GM12875 (cell line): ENCODE data around the gene CAD.

ENCODE experiments used
- H3K4me3 ChIP-seq: one replicate; pipeline ENCODE4 v1.5.1; 2011; ENCODE audit warnings: low read depth, low read length, control low read depth
- TF ChIP-seq, protein P1 (sequence below): IDR thresholded peaks from 2 replicates; pipeline ENCODE4 v1.5.1; 2011; ENCODE audit warnings: low read depth, mild to moderate bottlenecking, control low read depth, inconsistent platforms, low read length, moderate library complexity, borderline replicate concordance; ENCODE audit not compliant: insufficient read depth

Gene CAD

DNA sequence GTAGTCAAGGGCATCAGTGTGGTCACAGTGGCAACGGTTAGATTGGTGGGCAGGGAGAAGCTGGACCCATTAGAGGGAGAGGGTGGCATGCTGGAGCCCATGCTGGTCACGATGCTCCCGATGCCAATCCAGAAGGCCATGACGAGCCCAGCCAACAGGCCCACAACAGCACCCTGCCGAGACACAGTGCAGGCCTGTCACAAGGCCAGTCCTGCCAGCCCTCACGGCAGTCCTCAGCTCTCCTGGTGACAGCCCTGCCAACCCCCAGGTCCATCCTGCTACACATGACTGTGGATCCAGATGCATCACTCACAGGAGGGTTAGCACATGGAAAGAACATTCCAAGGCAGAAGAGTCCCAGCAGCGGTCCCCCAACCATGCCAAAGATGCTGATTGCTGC lies 15.5 kb upstream of the CAD start:
- TF ChIP-seq, protein P1, sequence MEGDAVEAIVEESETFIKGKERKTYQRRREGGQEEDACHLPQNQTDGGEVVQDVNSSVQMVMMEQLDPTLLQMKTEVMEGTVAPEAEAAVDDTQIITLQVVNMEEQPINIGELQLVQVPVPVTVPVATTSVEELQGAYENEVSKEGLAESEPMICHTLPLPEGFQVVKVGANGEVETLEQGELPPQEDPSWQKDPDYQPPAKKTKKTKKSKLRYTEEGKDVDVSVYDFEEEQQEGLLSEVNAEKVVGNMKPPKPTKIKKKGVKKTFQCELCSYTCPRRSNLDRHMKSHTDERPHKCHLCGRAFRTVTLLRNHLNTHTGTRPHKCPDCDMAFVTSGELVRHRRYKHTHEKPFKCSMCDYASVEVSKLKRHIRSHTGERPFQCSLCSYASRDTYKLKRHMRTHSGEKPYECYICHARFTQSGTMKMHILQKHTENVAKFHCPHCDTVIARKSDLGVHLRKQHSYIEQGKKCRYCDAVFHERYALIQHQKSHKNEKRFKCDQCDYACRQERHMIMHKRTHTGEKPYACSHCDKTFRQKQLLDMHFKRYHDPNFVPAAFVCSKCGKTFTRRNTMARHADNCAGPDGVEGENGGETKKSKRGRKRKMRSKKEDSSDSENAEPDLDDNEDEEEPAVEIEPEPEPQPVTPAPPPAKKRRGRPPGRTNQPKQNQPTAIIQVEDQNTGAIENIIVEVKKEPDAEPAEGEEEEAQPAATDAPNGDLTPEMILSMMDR = no peak

DNA sequence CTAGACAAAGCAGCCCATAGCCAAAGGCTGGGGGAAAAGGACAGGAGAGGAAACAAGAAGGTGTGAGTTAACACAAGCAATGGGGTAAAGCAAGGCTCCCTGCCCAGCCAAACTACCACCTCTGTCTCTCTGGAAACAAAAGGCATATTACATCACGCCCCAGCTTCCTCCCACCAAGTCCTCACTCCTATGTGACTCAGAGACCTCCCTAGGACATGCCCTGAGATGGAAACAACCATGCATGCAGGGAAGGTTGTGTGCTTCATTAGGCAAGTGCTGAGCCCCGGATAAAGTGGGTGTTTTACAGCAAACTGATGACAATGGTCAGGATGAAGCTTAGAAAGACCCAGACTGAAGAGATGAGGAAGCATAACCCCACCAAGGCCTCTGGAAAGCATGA lies 14.3 kb upstream of the CAD start:
- TF ChIP-seq, protein P1 = no peak
- no peak overlapping the region for H3K4me3 ChIP-seq

More for the DNA sequence above, 15.5 kb upstream of the CAD start:
- H3K4me3 ChIP-seq = no peak overlapping the region

DNA sequence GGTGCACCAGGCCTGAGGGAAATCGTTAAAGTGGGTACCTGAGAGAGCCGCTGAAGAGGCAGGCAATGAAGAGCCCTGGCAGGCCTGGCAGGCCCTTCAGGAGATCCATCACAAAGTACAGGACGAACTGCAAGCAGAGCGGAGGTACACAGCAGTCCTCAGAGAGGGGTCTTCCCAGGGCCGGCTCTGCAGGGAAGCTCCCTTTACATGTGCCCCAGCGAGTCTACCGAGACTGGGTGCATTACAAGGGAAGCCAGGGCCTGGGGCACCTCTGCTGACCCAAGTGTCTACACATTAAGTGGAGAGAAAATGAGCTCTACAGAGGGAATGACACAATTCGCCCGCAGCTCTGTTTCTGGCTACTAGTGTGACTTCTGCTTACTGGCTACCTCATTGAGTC lies 13.4 kb upstream of the CAD start:
- TF ChIP-seq, protein P1 = no peak
- no peak overlapping the region for H3K4me3 ChIP-seq

DNA sequence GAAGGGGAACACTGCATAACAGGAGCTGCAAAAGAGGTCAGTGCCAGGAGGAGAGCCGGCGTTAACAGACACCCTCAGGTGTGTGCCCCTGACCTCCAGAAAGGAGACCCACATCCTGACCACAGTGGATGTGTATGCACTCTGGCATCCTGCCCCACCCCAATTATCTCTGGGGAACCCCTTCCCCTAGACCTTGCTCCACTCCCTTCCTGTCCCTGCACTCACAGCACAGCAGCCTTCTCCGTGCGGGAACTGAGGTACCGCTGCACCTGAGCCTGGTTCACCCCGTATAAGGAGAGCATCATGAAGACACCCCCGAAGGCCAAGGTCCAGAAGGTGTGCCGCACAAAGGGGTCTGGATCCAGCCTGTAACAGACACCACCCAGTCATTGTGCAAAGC lies 12.6 kb upstream of the CAD start:
- H3K4me3 ChIP-seq = no peak overlapping the region
- TF ChIP-seq, protein P1 = no peak

DNA sequence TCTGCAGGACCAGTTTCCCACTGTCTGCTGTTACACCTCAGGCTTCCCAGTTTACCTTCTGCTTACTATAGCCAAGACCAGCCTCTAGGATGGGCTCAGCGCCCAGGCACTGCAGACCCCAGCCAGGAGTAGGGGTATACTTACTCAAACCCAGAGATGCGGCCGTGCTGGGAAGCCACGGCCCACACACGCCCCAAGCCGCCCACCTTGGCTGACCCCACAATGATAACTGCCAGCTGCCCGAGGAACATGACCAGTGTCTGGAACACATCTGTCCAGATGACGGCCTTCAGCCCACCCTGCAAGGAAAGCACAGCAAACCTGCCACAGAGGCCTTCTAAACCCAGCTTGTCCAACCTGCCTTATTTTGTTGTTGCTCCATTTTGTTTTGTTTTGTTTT lies 12.0 kb upstream of the CAD start:
- TF ChIP-seq, protein P1 = no peak

DNA sequence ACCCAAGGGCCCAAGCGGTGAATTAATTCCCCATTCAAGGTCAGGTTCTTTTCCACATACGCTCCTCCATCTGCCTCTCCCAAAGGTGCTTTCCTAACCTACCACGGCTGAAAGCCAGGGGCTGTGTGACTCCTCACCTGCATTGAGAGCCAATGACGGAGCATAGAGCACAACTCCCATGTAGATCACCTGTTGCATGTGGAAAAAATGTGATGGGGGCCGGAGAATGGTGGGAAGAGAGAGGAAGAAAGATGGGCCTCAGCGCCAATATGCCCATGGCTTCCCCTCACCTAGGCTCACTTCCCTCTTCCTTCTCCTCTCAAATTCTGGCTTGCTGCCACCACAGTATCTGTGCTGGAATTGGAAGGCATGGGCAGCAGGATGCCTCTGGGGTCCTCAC lies 10.8 kb upstream of the CAD start:
- no peak overlapping the region for H3K4me3 ChIP-seq
- TF ChIP-seq, protein P1 = no peak

More for the DNA sequence above, 12.0 kb upstream of the CAD start:
- H3K4me3 ChIP-seq = no peak overlapping the region

DNA sequence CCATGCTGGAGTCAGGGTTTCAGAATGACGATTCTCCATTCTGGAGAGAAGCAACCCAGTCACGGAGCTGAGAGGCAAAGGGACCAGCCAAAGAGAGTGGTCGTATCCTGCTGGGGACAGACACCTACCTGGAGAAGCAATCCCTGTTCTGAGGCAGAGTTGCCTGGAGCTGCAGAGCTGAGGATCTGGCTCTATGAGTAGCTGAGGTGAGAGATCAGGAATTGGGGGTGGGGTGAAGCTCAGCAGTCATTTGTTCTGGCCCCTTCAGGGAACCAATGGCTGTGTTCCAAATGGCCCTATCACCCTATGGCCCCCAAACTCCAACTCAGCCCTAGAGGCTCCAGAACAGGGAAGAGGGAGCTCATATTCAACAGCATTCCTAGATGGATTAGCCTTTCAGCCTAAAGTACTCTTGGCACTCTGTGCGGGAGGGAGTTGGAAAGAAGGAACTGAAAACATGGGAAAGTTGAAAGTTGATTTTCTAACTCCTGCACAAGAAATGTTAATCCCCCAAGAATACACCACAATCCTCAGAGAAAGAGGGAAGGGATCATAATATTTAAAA lies 8.6 kb upstream of the CAD start:
- TF ChIP-seq, protein P1 = no peak
- no peak overlapping the region for H3K4me3 ChIP-seq
